Measurements from ENCODE around the gene DHRS7C.

The DHRS7C gene, protein sequence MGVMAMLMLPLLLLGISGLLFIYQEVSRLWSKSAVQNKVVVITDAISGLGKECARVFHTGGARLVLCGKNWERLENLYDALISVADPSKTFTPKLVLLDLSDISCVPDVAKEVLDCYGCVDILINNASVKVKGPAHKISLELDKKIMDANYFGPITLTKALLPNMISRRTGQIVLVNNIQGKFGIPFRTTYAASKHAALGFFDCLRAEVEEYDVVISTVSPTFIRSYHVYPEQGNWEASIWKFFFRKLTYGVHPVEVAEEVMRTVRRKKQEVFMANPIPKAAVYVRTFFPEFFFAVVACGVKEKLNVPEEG

GRCh38 chr17:9790889-9791876, at the start of gene DHRS7C:
Gene DHRS7C, minus strand, starts transcription at chr17:9791592. Its CDS starts 308 bp downstream, at chr17:9791284.
- Histone ChIP-seq H3K4me1 (ENCODE audit: low read length) (no peaks in the 10 kb centered on the region), H3K27me3 (ENCODE audit: low read depth, low read length) (no peaks in the 10 kb centered on the region; the same call in 1 of the 2 replicates), H3K9me3 (ENCODE audit: insufficient read depth, low read length) (no peaks in the 10 kb centered on the region), H3K4me2 (ENCODE audit: low read length) (no peak within 1 kb of the TSS), H4K20me1 (ENCODE audit: insufficient read depth, low read length) (no peaks in the 10 kb centered on the region), H3K9ac (ENCODE audit: low read length) (no peak within 1 kb of the TSS), H3K27ac (ENCODE audit: low read length) (no peak within 1 kb of the TSS), H3K36me3 (replicated peaks; ENCODE audit: low read depth, low read length) (no peaks in the 10 kb centered on the region), H2AFZ (ENCODE audit: low read depth, low read length) (no peak within 1 kb of the TSS), H3K4me3 (ENCODE audit: low read length) (no peak within 1 kb of the TSS), H3K79me2 (ENCODE audit: low read length) (no peaks in the 10 kb centered on the region)
- TF ChIP-seq CTCF (IDR thresholded peaks at IDR 0.05; ENCODE audit: low read depth, low read length) (no peak), EZH2phosphoT487 (IDR thresholded peaks at IDR 0.05; ENCODE audit: low read depth) (no peak)

GRCh38 chr17:9839433-9839832, 48.0 kb upstream of the DHRS7C start:
- no peaks in the 10 kb centered on the region for H3K27me3 ChIP-seq (ENCODE audit: low read depth, low read length)
- no peak for TF ChIP-seq EZH2phosphoT487 (IDR thresholded peaks at IDR 0.05; ENCODE audit: low read depth)
- no peak overlapping the region for H3K27ac ChIP-seq (ENCODE audit: low read length)
- H3K4me1 ChIP-seq (ENCODE audit: low read length): no peaks in the 10 kb centered on the region
- H4K20me1 ChIP-seq (ENCODE audit: insufficient read depth, low read length): no peaks in the 10 kb centered on the region
- H3K79me2 ChIP-seq (ENCODE audit: low read length): no peaks in the 10 kb centered on the region
- no peaks in the 10 kb centered on the region for H3K9me3 ChIP-seq (ENCODE audit: insufficient read depth, low read length)
- no peak overlapping the region for H2AFZ ChIP-seq (ENCODE audit: low read depth, low read length)
- H3K4me3 ChIP-seq (ENCODE audit: low read length): no peak overlapping the region
- no peak overlapping the region for H3K9ac ChIP-seq (ENCODE audit: low read length)
- H3K36me3 ChIP-seq (replicated peaks; ENCODE audit: low read depth, low read length): no peaks in the 10 kb centered on the region
- H3K4me2 ChIP-seq (ENCODE audit: low read length): no peak overlapping the region

DNA sequence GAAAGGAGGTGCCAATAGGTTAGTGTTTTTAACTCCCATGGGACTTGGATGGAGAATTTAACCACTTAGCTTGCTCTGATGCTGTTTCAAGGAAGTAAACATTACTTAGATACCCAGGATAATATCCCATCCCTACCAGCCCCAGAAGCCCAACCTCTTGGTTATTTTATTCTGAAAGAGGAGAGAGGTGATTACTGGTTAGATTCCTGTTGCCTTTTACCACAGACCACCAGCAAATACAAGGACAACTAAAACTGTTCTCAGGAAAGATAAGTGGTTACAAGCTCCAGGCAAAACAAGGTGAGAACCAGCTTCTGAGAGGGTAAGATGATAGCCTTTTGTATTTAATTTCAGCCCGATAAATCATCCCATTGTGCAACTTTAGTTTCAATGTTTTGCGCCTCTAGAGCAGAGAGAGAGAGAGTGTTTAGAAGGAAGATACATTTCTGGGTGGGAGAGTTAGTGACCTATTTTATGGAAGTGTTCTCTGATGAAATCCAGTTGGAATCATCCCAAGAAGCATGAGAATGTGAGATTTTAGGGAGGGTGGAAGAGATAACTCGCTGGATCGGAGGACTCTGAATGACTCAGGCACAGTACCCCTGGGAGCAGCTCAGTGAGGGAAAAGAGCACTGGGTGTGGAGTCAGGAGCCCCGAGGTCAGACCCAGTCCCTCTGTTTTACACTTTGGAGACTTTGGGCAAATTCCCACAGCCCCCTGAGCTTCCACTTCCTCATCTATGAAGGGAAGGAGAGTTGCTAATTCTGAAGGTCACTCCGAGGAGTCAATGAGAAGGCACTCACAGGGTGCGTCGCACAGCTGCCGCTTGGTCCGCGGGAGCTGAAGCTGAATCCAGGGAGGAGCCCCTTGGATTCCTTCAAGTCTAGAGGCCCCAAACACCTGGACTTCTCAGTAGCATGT, 46.4 kb upstream of the DHRS7C start:
- Histone ChIP-seq H3K4me3 (ENCODE audit: low read length) (no peak overlapping the region), H3K9me3 (ENCODE audit: insufficient read depth, low read length) (no peaks in the 10 kb centered on the region), H3K4me2 (ENCODE audit: low read length) (no peak overlapping the region), H3K9ac (ENCODE audit: low read length) (no peak overlapping the region), H4K20me1 (ENCODE audit: insufficient read depth, low read length) (no peaks in the 10 kb centered on the region), H3K79me2 (ENCODE audit: low read length) (no peaks in the 10 kb centered on the region), H3K27ac (ENCODE audit: low read length) (no peak overlapping the region), H3K36me3 (replicated peaks; ENCODE audit: low read depth, low read length) (no peaks in the 10 kb centered on the region), H2AFZ (ENCODE audit: low read depth, low read length) (no peak overlapping the region), H3K4me1 (ENCODE audit: low read length) (no peaks in the 10 kb centered on the region), H3K27me3 (ENCODE audit: low read depth, low read length) (no peaks in the 10 kb centered on the region)
- TF ChIP-seq EZH2phosphoT487 (IDR thresholded peaks at IDR 0.05; ENCODE audit: low read depth) (no peak), CTCF (IDR thresholded peaks at IDR 0.05; ENCODE audit: low read depth, low read length) (no peak)

GRCh38 chr17:9833922-9834321, 42.5 kb upstream of the DHRS7C start:
- no peaks in the 10 kb centered on the region for H4K20me1 ChIP-seq (ENCODE audit: insufficient read depth, low read length)
- H3K4me2 ChIP-seq (ENCODE audit: low read length): no peak overlapping the region
- no peaks in the 10 kb centered on the region for H3K9me3 ChIP-seq (ENCODE audit: insufficient read depth, low read length)
- H3K4me1 ChIP-seq (ENCODE audit: low read length): no peaks in the 10 kb centered on the region
- no peak overlapping the region for H3K4me3 ChIP-seq (ENCODE audit: low read length)
- no peak for TF ChIP-seq CTCF (IDR thresholded peaks at IDR 0.05; ENCODE audit: low read depth, low read length)
- no peak for TF ChIP-seq EZH2phosphoT487 (IDR thresholded peaks at IDR 0.05; ENCODE audit: low read depth)
- no peak overlapping the region for H3K27ac ChIP-seq (ENCODE audit: low read length)
- H3K27me3 ChIP-seq (ENCODE audit: low read depth, low read length): 0 out of 2 replicates have a peak, but pooled peaks cover 4% of the 10 kb centered on the region
- H3K79me2 ChIP-seq (ENCODE audit: low read length): no peaks in the 10 kb centered on the region
- H3K36me3 ChIP-seq (replicated peaks; ENCODE audit: low read depth, low read length): no peaks in the 10 kb centered on the region
- H2AFZ ChIP-seq (ENCODE audit: low read depth, low read length): no peak overlapping the region
- H3K9ac ChIP-seq (ENCODE audit: low read length): no peak overlapping the region

All from OCI-LY3 (cell line).